Gastrocnemius medialis (tissue), 4 donors: ENCODE results near the gene PRKG1.

Experiments used
- POLR2A ChIP-seq, 2 donors: fragments of 450-650 bp; IDR thresholded peaks; one replicate each; pipeline ENCODE4 v1.6.1; 2017; ENCODE audit warnings: antibody characterized with exemption in 2 of 2, mild to moderate bottlenecking in 2 of 2, moderate library complexity in 2 of 2
- TF ChIP-seq, protein P1 (sequence below), 5 experiments: fragments of 450-650 bp in 3 of 5; fragments of 200-600 bp in 2 of 5; sonication (generic) in 2 of 5; IDR thresholded peaks in 4 of 5; conservative IDR thresholded peaks in 1 of 5; 1 replicate in 4 of 5; 2 replicates in 1 of 5; pipeline ENCODE4 v1.5.1; 2016 to 2019; ENCODE audit warnings: antibody characterized with exemption in 5 of 5, mild to moderate bottlenecking in 3 of 5, moderate library complexity in 3 of 5

DNA sequence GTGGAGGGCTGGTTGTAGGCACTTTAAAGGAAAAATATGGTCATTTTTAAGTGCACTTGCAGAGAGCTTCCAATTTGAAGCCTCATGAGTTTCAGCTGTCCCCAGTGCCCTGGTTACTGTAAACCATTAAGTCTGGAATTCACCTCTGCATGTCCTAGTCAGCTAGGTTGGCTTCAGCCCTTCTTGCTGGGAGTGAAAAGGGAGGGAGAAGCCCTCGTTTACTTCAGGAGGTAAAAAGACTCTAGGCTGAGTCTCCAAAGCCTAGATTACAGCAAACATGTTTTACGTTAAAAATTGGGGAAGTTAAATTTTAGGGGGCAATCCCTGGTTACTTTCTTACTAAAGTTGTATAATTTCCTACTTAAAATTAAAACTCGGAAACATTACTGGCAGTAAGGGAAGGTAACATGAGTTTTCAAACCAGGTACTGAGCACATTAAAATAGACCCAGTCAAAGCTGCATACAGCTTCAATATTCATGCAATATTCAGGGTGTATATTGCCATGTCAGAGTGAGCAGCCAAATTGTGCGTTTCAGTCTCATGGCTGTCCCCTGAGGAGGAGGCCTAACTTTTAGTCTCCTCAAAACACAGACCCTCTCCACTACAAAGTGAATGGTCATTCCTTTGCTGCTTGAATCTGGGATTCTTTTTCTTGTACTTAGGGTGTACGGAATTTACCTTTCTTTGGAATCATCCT, 156.7 kb downstream of the PRKG1 start:
- TF ChIP-seq, protein P1, sequence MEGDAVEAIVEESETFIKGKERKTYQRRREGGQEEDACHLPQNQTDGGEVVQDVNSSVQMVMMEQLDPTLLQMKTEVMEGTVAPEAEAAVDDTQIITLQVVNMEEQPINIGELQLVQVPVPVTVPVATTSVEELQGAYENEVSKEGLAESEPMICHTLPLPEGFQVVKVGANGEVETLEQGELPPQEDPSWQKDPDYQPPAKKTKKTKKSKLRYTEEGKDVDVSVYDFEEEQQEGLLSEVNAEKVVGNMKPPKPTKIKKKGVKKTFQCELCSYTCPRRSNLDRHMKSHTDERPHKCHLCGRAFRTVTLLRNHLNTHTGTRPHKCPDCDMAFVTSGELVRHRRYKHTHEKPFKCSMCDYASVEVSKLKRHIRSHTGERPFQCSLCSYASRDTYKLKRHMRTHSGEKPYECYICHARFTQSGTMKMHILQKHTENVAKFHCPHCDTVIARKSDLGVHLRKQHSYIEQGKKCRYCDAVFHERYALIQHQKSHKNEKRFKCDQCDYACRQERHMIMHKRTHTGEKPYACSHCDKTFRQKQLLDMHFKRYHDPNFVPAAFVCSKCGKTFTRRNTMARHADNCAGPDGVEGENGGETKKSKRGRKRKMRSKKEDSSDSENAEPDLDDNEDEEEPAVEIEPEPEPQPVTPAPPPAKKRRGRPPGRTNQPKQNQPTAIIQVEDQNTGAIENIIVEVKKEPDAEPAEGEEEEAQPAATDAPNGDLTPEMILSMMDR (IDR thresholded peaks at IDR 0.05 in 4 of 5, conservative IDR thresholded peaks at IDR 0.05 in 1 of 5): no peak
- no peak for TF ChIP-seq POLR2A (IDR thresholded peaks at IDR 0.05)
